ENCODE data around the gene PPIG. TPM values are rescaled to one million over a fixed set of nuclear protein-coding genes. Genes with fewer than 3 reads are reported as not detected.

Gene PPIG
- total RNA-seq, 1 experiment from 2014 or later: 28.4 TPM

DNA sequence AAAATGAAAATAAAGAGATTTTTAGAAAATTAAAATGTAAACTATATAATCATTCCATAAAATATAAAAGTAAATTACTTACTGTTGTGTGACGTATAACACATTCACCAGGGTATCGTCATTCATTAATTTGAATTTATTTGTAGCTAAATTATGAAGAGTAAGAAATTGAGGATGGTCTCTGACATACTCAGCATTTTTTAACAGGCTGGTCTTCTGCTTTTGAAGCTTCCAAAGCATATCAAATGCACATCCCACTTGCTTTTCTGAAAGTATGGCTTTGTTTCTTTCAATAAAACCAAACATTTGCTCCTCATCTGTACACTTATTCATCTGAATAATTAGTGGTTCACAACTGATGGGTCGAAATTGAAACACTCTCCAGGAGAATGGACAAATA is 12.6 kb upstream of the PPIG start:
- intact Hi-C loops (cut with micrococcal nuclease; ENCODE audit: unreplicated experiment): no loop called here

DNA sequence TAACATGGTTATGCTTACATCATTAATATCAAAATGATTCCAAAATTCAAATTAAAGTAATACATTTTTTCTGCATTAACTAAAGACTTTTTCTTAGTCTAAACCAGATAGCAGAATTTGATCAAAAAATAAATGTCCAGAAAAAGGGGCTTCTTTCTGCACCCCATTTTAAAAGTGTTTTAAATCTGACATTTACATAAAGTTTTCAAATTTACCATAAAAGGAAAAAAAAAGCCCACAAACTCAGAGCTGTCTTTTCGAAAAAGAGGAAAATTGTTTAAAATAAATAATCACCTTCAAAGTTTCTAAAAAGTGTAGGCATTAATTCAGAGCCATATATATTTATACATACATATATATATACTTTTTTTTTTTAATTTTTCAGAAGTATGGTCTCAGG is 12.0 kb upstream of the PPIG start:
- H2AFZ ChIP-seq: no peak overlapping the region
- CTCF ChIA-PET: no interaction called here
- intact Hi-C loops (cut with micrococcal nuclease; ENCODE audit: unreplicated experiment): no loop called here
- TF ChIP-seq, protein P1, sequence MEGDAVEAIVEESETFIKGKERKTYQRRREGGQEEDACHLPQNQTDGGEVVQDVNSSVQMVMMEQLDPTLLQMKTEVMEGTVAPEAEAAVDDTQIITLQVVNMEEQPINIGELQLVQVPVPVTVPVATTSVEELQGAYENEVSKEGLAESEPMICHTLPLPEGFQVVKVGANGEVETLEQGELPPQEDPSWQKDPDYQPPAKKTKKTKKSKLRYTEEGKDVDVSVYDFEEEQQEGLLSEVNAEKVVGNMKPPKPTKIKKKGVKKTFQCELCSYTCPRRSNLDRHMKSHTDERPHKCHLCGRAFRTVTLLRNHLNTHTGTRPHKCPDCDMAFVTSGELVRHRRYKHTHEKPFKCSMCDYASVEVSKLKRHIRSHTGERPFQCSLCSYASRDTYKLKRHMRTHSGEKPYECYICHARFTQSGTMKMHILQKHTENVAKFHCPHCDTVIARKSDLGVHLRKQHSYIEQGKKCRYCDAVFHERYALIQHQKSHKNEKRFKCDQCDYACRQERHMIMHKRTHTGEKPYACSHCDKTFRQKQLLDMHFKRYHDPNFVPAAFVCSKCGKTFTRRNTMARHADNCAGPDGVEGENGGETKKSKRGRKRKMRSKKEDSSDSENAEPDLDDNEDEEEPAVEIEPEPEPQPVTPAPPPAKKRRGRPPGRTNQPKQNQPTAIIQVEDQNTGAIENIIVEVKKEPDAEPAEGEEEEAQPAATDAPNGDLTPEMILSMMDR (conservative IDR thresholded peaks at IDR 0.05): no peak
- no peak for TF ChIP-seq EZH2 (IDR thresholded peaks at IDR 0.05; ENCODE audit: low read depth)
- H3K4me3 ChIP-seq: no peak overlapping the region
- H3K9me3 ChIP-seq (ENCODE audit: insufficient read depth, low read depth): no peaks in the 10 kb centered on the region
- H3K79me2 ChIP-seq (ENCODE audit: low read depth): peaks cover 14% of the 10 kb centered on the region
- no TSS peak for BruUV-seq (replicated peaks)
- H4K20me1 ChIP-seq (ENCODE audit: insufficient read depth): no peaks in the 10 kb centered on the region
- POLR2A ChIA-PET (ENCODE audit: unreplicated experiment): interaction anchor here (0.6 kb wide), 1 partner anchor 33 kb away, joined by 5 read pairs; no protein-coding TSS in a partner anchor
- no peaks in the 10 kb centered on the region for H3K36me3 ChIP-seq (ENCODE audit: low read depth)
- no peaks in the 10 kb centered on the region for H3K4me1 ChIP-seq (replicated peaks; ENCODE audit: insufficient read depth)
- 0 out of 2 replicates have a peak overlapping the region, but pooled peaks have one; percentile 23 for H3K4me2 ChIP-seq
- no peak for DNase-seq
- no peak overlapping the region for H3K27ac ChIP-seq
- H3F3A ChIP-seq (ENCODE audit: insufficient read depth, low read depth): no peaks in the 10 kb centered on the region
- H3K27me3 ChIP-seq (ENCODE audit: insufficient read depth, low read depth): no peaks in the 10 kb centered on the region
- no peaks in the 10 kb centered on the region for H3K9me2 ChIP-seq (ENCODE audit: insufficient read depth)

More for the DNA sequence above, 12.6 kb upstream of the PPIG start:
- no peaks in the 10 kb centered on the region for H3K4me1 ChIP-seq (replicated peaks; ENCODE audit: insufficient read depth)
- no peak overlapping the region for H3K27ac ChIP-seq
- H3K9me2 ChIP-seq (ENCODE audit: insufficient read depth): no peaks in the 10 kb centered on the region
- no peak overlapping the region for H3K4me3 ChIP-seq
- peaks cover 14% of the 10 kb centered on the region for H3K79me2 ChIP-seq (ENCODE audit: low read depth)
- H3K9me3 ChIP-seq (ENCODE audit: insufficient read depth, low read depth): no peaks in the 10 kb centered on the region
- H4K20me1 ChIP-seq (ENCODE audit: insufficient read depth): no peaks in the 10 kb centered on the region
- ChIA-PET POLR2A (ENCODE audit: unreplicated experiment) (no interaction called here), CTCF (no interaction called here)
- no peak for TF ChIP-seq EZH2 (IDR thresholded peaks at IDR 0.05; ENCODE audit: low read depth)
- TF ChIP-seq, protein P1 (conservative IDR thresholded peaks at IDR 0.05): no peak
- no TSS peak for BruUV-seq (replicated peaks)
- H3K4me2 ChIP-seq: 0 out of 2 replicates have a peak overlapping the region, but pooled peaks have one; percentile 23
- no peak overlapping the region for H2AFZ ChIP-seq
- no peak for DNase-seq
- no peaks in the 10 kb centered on the region for H3F3A ChIP-seq (ENCODE audit: insufficient read depth, low read depth)
- H3K36me3 ChIP-seq (ENCODE audit: low read depth): no peaks in the 10 kb centered on the region
- no peaks in the 10 kb centered on the region for H3K27me3 ChIP-seq (ENCODE audit: insufficient read depth, low read depth)

DNA sequence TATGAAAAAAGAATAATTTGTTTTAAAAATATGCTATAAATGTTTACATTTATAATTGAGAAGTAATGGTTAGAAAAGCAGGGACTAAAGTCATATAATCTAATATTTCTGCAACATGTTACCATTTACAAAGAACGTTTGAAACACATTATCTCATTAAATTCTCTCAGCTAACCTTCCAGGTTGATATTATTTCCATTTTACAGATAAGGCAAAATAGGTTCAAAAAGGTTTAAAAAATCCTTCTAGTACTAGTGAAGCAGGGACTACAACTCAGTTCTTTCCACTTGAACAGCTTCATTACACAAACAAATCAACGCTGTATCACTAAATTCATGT is 11.4 kb upstream of the PPIG start:
- no peaks in the 10 kb centered on the region for H4K20me1 ChIP-seq (ENCODE audit: insufficient read depth)
- H3K36me3 ChIP-seq (ENCODE audit: low read depth): no peaks in the 10 kb centered on the region
- peak overlapping the region; percentile 91 for H3K4me2 ChIP-seq
- peak overlapping the region; percentile 96 for H2AFZ ChIP-seq
- peaks cover 14% of the 10 kb centered on the region for H3K79me2 ChIP-seq (ENCODE audit: low read depth)
- no peaks in the 10 kb centered on the region for H3K27me3 ChIP-seq (ENCODE audit: insufficient read depth, low read depth)
- H3K9me2 ChIP-seq (ENCODE audit: insufficient read depth): no peaks in the 10 kb centered on the region
- BruUV-seq (replicated peaks): no TSS peak
- DNase-seq: no peak
- TF ChIP-seq, protein P1 (conservative IDR thresholded peaks at IDR 0.05): no peak
- no peak for TF ChIP-seq EZH2 (IDR thresholded peaks at IDR 0.05; ENCODE audit: low read depth)
- POLR2A ChIA-PET (ENCODE audit: unreplicated experiment): interaction anchor here (0.6 kb wide), 1 partner anchor 34 kb away, joined by 5 read pairs; no protein-coding TSS in a partner anchor
- no peak overlapping the region for H3K27ac ChIP-seq
- H3F3A ChIP-seq (ENCODE audit: insufficient read depth, low read depth): no peaks in the 10 kb centered on the region
- CTCF ChIA-PET: interaction anchor here (0.7 kb wide), 1 partner anchor 369 kb away, joined by 11 read pairs; no protein-coding TSS in a partner anchor
- H3K9me3 ChIP-seq (ENCODE audit: insufficient read depth, low read depth): no peaks in the 10 kb centered on the region
- H3K4me1 ChIP-seq (replicated peaks; ENCODE audit: insufficient read depth): no peaks in the 10 kb centered on the region
- intact Hi-C loops (cut with micrococcal nuclease; ENCODE audit: unreplicated experiment): no loop called here
- H3K4me3 ChIP-seq: peak overlapping the region; percentile 75

Measured in PC-9 (cell line).